OCI-LY1 (cell line): Measurements from ENCODE around the gene ANKDD1A.

ENCODE experiments used
- CTCF ChIP-seq: fragments of 200-600 bp; sonication (generic), shearing (Covaris generic); IDR thresholded peaks from 2 replicates; pipeline ENCODE4 v1.5.1; 2017; ENCODE audit warnings: mild to moderate bottlenecking, antibody characterized with exemption, low read length, moderate library complexity, mixed read lengths
- EZH2 ChIP-seq: fragments of 200-600 bp; sonication (generic), shearing (Covaris generic); IDR thresholded peaks from 2 replicates; pipeline ENCODE4 v1.8.0; 2017; ENCODE audit warnings: borderline replicate concordance, mixed run types, mild to moderate bottlenecking, antibody characterized with exemption, low read length, moderate library complexity, mixed read lengths

- TF ChIP-seq CTCF (peak; percentile 89), EZH2 (no peak)
Observed at GRCh38 chr15:64905119-64905831, 6.4 kb upstream of the ANKDD1A start.
